Skeletal muscle satellite cell (primary cell): ENCODE data around the gene POM121.
"Not testable (repeated sequence)": the region's sequence is repeated elsewhere in the genome, so short reads cannot be mapped to it uniquely, and the experiment has no call there.

Source experiments
- H3K27me3 ChIP-seq: 2 replicates; pipeline ENCODE4 v1.7.0; 2013; ENCODE audit warnings: low read length; ENCODE audit not compliant: control insufficient read depth, insufficient read depth
- H3K36me3 ChIP-seq: 2 replicates; pipeline ENCODE4 v1.7.0; 2013; ENCODE audit warnings: mild to moderate bottlenecking, control low read depth, low read length; ENCODE audit not compliant: insufficient read depth
- H3K4me1 ChIP-seq: 2 replicates; pipeline ENCODE4 v1.7.0; 2013; ENCODE audit warnings: low read length; ENCODE audit not compliant: control insufficient read depth, insufficient read depth
- H3K4me2 ChIP-seq: 2 replicates; pipeline ENCODE4 v1.7.0; 2013; ENCODE audit warnings: mild to moderate bottlenecking, low read length
- H3K4me3 ChIP-seq: 2 replicates; pipeline ENCODE4 v1.7.0; 2013; ENCODE audit warnings: low read length
- H3K9ac ChIP-seq: 2 replicates; pipeline ENCODE4 v1.7.0; 2013; ENCODE audit warnings: mild to moderate bottlenecking, low read depth, low read length, moderate library complexity
- H3K9me3 ChIP-seq: replicated peaks from 2 replicates; pipeline ENCODE4 v1.7.0; 2013; ENCODE audit warnings: mild to moderate bottlenecking, control low read depth, low read length

Gene POM121

DNA sequence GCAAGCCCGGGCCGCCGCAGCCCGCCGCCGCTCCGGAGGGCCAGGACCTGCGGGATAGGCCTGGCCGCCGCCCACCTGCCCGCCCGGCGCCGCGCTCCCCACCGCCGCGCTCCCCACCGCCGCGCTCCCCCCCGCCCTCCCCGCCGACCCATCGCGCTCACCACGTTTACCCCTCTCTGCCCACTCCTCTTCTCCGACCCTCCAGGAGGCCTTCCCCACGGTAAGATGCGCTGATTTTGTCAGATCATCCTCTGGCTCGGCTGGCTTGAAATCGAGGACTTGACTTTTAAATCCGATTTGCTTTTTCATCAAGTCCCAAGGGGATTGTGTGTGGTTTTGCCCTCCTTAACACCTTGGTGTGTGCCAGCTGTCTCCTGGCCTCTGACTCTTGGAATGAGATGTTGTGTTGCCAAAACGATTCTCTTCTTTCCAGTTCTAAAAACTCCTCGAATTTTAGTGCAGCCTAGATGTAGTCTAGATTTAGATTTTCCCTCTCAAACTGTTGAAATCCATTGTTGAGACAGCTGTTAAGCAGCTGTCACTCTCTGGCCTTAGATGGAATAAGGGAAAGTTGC lies 738 bp downstream of the POM121 start:
- Histone ChIP-seq H3K4me2 (peak overlapping the region; percentile 89), H3K4me3 (peak overlapping the region; percentile 93), H3K27me3 (no peaks in the 10 kb centered on the region), H3K4me1 (peaks cover 11% of the 10 kb centered on the region), H3K9ac (peak overlapping the region; percentile 94), H3K9me3 (no peaks in the 10 kb centered on the region), H3K36me3 (peaks cover 40% of the 10 kb centered on the region)

DNA sequence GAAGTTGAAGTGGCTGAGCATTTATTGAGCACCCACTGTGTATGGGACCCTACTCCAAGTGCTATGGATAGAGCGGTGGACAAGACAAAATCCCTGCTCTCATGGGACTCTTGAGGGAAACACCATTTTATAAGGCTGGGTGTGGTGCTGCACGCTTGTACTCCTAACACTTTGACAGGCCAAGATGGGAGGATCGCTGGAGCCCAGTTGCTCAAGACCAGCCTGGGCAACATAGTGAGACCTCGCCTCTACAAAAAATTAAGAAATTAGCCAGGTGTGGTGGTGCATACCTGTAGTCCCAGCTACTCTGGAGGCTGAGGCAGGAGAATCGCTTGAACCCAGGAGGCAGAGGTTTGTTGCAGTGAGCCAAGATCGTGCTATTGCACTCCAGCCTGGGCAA lies 2.9 kb downstream of the POM121 start:
- H3K4me2 ChIP-seq, H3K4me3 ChIP-seq, H3K9ac ChIP-seq, H3K9me3 ChIP-seq, H3K27me3 ChIP-seq: not testable (repeated sequence)
- H3K4me1 ChIP-seq: peaks cover 11% of the 10 kb centered on the region
- peaks cover 43% of the 10 kb centered on the region for H3K36me3 ChIP-seq

DNA sequence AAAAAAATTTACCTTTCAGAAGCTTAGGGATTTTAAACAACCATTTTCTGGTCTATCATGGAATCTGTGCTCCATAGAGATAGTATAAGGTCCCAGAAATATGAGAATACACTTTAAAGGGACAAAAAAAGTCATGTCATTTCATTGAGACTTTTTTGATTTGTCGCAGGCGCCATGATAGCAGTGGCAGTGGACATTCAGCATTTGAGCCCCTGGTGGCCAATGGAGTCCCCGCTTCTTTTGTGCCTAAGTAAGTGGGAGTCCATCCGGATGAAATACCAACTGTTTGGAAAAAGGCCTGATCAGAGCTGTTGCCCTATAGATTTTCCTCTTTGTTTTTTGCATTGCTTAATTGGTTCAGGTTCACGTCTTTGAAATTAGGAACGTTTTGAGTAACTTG lies 3.3 kb downstream of the POM121 start:
- H3K36me3 ChIP-seq: peaks cover 43% of the 10 kb centered on the region
- H3K4me3 ChIP-seq, H3K4me2 ChIP-seq, H3K27me3 ChIP-seq, H3K9ac ChIP-seq, H3K9me3 ChIP-seq: not testable (repeated sequence)
- H3K4me1 ChIP-seq: peaks cover 11% of the 10 kb centered on the region

DNA sequence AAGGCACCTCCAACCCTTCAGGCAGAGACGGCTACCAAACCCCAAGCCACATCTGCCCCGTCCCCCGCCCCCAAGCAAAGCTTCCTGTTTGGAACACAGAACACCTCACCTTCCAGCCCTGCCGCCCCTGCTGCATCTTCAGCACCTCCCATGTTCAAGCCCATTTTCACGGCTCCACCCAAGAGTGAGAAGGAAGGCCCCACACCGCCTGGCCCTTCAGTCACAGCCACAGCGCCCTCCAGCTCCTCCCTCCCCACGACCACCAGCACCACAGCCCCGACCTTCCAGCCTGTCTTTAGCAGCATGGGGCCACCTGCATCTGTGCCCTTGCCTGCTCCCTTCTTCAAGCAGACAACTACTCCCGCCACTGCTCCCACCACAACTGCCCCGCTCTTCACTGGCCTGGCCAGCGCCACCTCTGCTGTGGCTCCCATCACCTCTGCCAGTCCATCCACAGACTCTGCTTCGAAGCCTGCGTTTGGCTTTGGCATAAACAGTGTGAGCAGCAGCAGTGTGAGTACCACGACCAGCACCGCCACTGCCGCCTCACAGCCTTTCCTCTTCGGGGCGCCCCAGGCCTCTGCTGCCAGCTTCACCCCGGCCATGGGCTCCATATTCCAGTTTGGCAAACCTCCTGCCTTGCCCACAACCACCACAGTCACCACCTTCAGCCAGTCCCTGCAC lies 17.3 kb downstream of the POM121 start:
- not testable (repeated sequence) for H3K4me2 ChIP-seq, H3K27me3 ChIP-seq, H3K4me3 ChIP-seq, H3K4me1 ChIP-seq, H3K9me3 ChIP-seq, H3K9ac ChIP-seq
- H3K36me3 ChIP-seq: peaks cover 14% of the 10 kb centered on the region

DNA sequence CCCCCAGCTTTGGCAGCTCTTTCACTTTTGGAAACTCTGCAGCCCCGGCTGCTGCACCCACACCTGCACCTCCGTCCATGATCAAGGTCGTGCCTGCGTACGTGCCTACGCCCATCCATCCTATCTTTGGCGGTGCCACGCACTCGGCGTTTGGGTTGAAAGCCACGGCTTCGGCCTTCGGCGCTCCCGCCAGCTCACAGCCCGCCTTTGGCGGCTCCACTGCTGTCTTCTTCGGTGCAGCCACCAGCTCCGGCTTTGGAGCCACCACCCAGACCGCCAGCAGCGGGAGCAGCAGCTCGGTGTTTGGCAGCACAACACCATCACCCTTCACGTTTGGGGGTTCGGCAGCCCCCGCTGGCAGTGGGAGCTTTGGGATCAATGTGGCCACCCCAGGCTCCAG lies 18.1 kb downstream of the POM121 start:
- H3K36me3 ChIP-seq: peaks cover 12% of the 10 kb centered on the region
- H3K4me2 ChIP-seq, H3K4me1 ChIP-seq, H3K9me3 ChIP-seq, H3K27me3 ChIP-seq, H3K9ac ChIP-seq, H3K4me3 ChIP-seq: not testable (repeated sequence)

DNA sequence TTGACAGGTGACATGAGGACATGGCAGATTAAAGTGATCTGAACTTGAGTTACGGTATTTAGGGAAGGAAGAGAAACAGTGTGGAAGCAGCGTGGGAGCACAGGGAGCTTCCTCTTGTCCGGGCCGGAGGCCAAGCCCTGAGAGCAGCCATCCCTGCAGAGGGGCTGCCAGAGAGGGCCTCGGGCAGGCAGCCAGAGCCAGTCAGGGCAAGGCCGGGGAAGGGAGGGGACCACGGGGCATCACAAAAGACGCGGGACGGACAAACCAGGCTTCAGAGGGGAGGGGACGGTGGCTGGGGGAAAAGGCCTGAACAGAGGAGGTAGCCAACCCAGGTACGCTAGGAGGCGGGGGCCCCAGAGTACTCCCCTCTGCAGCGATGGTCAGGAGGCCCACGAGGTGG lies 20.0 kb downstream of the POM121 start:
- H3K9ac ChIP-seq, H3K4me2 ChIP-seq, H3K27me3 ChIP-seq, H3K4me1 ChIP-seq, H3K9me3 ChIP-seq, H3K36me3 ChIP-seq, H3K4me3 ChIP-seq: not testable (repeated sequence)

DNA sequence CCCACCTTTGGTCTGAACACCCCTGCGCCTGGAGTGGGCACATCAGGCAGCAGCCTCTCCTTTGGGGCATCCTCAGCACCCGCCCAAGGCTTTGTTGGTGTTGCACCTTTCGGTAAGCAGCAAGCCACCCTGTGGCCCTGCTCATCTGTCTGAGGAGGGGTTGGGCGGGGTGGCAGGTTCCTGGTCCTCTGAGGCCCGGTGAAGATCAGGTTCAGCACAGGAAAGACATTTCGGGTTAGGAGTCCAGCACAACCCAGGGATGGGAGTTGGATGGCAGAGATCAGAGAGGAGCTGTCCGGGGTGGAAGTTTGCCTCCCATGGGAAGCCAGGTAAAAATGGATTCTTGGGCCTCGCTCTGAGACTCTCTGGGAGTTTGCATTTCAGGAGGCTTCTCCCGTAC lies 20.7 kb downstream of the POM121 start:
- not testable (repeated sequence) for H3K9ac ChIP-seq, H3K4me2 ChIP-seq, H3K4me3 ChIP-seq, H3K9me3 ChIP-seq, H3K4me1 ChIP-seq, H3K27me3 ChIP-seq, H3K36me3 ChIP-seq

DNA sequence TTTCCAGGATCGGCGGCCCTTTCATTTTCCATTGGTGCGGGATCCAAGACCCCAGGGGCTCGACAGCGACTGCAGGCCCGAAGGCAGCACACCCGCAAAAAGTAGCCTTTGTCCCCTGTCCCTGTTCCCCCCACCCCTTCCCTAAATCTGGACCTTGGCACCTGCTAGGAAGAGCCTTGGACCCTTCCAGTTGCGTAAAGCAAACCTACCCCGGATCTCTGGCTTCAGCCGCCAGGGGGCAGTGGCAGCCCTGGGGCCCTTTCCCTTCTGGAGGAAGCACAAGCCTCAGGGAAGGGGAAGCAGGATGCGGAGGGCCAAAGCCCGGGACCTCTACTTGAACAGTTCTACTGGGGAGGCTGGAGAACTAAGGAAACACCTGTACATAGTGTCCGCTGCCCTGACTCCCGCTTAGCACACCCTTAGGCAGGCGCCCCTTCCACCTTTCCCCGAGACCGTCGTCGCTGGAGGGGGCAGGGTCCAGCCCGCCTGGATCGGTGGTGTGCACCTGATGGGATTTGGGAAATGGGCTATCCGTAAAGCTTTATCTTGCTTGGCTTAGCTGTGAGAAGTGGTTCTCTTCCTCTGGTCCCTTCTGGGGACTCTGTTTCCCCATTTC lies 21.3 kb downstream of the POM121 start:
- H3K9ac ChIP-seq: not testable (repeated sequence)

DNA sequence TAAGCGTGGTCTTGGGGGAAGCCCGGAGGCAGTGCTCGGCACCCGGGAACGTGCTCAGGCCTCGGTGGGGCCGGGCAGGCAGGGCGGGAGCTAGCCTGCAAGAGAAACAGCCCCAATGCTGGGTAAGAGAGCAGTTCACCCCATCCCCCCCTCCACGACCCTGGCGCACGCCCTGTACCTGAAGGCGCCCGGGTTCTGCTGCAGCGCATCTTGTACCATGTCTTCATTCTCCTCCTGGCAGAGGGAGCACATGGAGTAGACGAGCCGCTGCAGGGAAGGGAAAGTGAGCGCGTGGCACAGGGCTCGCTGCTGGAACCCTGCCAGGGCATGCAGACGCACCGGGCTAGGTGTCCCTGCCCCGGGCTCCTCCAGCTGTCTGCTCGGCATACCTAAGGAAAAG lies 23.8 kb downstream of the POM121 start:
- not testable (repeated sequence) for H3K4me2 ChIP-seq, H3K36me3 ChIP-seq, H3K4me1 ChIP-seq, H3K27me3 ChIP-seq, H3K9me3 ChIP-seq, H3K4me3 ChIP-seq, H3K9ac ChIP-seq

More for the DNA sequence above, 21.3 kb downstream of the POM121 start:
- H3K9me3 ChIP-seq, H3K36me3 ChIP-seq, H3K4me1 ChIP-seq, H3K4me2 ChIP-seq, H3K27me3 ChIP-seq, H3K4me3 ChIP-seq: not testable (repeated sequence)

DNA sequence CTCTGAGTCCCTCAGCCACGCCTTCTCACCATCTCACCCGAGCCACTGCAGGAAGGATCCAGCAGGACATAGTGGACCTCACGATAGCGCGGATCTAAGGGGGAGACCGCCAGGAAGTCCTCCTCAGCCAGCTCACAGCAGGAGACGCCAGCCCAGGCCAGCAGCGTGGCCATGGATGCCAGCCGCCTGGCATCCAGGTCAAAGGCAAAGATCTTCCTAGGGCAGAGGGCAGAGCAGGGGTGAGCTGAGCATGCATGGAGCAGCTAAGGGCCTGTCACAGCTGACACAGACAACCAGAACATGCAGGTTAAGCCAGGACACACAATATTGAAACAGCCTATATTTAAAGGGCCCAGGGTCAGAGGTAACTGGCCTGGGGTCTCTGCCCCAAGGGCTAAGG lies 24.4 kb downstream of the POM121 start:
- H3K4me2 ChIP-seq, H3K4me1 ChIP-seq, H3K9ac ChIP-seq, H3K36me3 ChIP-seq, H3K27me3 ChIP-seq, H3K9me3 ChIP-seq, H3K4me3 ChIP-seq: not testable (repeated sequence)

DNA sequence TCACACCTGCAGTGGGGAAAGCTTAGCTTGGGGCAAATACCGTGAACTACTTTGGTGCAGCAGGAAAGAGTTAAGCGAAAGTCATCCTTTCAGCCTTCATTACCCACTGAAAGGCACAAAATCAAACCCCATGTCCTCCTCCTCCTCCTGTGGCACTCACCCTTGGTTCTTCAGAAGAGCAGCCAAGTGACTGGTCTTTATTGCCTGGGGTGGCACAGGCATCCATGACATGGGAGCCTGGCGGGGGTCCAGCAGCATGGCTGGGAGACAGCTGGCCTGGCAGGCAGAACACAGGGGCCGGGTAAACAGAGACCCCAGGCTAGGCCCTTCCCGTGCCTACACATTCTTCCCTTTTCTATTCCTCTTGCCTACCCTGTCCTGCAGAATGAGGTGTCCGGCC lies 24.8 kb downstream of the POM121 start:
- H3K4me2 ChIP-seq, H3K4me3 ChIP-seq, H3K4me1 ChIP-seq, H3K9me3 ChIP-seq, H3K27me3 ChIP-seq, H3K9ac ChIP-seq, H3K36me3 ChIP-seq: not testable (repeated sequence)

DNA sequence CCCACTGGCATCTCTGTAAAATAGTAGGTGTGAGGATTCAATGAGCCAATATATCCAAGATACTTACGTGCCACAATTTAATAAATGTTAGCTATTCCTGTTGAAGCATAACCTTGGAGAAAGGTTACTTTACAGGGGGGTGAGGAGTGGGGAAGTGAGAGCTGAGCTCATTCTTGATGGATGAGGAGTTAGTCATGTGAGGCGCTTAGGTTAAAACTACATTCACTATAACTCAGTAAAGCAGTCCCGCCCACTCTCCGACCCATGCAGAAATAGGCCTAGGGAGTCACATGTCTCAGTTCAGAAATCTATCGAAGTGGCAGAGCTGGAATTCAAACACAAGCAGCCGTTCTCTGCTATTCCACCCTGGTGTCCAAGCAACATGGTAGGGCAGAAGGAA lies 25.5 kb downstream of the POM121 start:
- H3K4me3 ChIP-seq, H3K4me2 ChIP-seq, H3K9ac ChIP-seq, H3K27me3 ChIP-seq, H3K9me3 ChIP-seq, H3K4me1 ChIP-seq, H3K36me3 ChIP-seq: not testable (repeated sequence)
